Stimulated activated naive CD8-positive, alpha-beta T cell treated with anti-CD3 and anti-CD28 coated beads, Interleukin-15, amount 100 ng/mL, for 72 hours (primary cell): Measurements from ENCODE around the gene ECE2.
"Not testable (repeated sequence)": the region's sequence is repeated elsewhere in the genome, so short reads cannot be mapped to it uniquely, and the experiment has no call there.

Experiments used
- ATAC-seq: fragments of 150-1000 bp; cut with Tn5 transposase; 2 replicates; pipeline ENCODE4 v1.10.0; 2021; ENCODE audit warnings: mild to moderate bottlenecking, moderate library complexity
- DNase-seq, 2 donors: peaks; one replicate each; pipeline ENCODE4 v3.0.0; 2021 to 2022
- H3K27ac Mint-ChIP-seq, 2 donors: one replicate each; pipeline ENCODE4 v1.8.0; 2022; ENCODE audit warnings: mild to moderate bottlenecking in 2 of 2, mixed read lengths in 2 of 2, moderate library complexity in 2 of 2
- H3K27me3 Mint-ChIP-seq: one replicate; pipeline ENCODE4 v1.8.0; 2022; ENCODE audit warnings: mixed read lengths
- H3K4me1 Mint-ChIP-seq: one replicate; pipeline ENCODE4 v1.8.0; 2022; ENCODE audit warnings: mild to moderate bottlenecking, mixed read lengths
- H3K4me3 Mint-ChIP-seq, 2 donors: one replicate each; pipeline ENCODE4 v1.8.0; 2022; ENCODE audit warnings: mild to moderate bottlenecking in 2 of 2, mixed read lengths in 2 of 2, moderate library complexity in 1 of 2
- H3K9me3 Mint-ChIP-seq, 2 donors: one replicate each; pipeline ENCODE4 v1.8.0; 2022; ENCODE audit warnings: mixed read lengths in 2 of 2

The ECE2 gene

GRCh38 chr3:184257083-184257915 is 18.5 kb upstream of the ECE2 start:
- ATAC-seq: no peak
- no peak for DNase-seq
- no peak overlapping the region for H3K27ac Mint-ChIP-seq
- H3K27me3 Mint-ChIP-seq: peaks cover 38% of the 10 kb centered on the region
- no peak overlapping the region for H3K4me3 Mint-ChIP-seq
- peaks cover 27% of the 10 kb centered on the region for H3K4me1 Mint-ChIP-seq
- H3K9me3 Mint-ChIP-seq: no peaks in the 10 kb centered on the region

- Mint-ChIP-seq H3K27ac (no peak overlapping the region), H3K4me3 (peak overlapping the region in 1 of 2 donors; percentile 78), H3K27me3 (peaks cover 54% of the 10 kb centered on the region), H3K9me3 (no peaks in the 10 kb centered on the region), H3K4me1 (peaks cover 37% of the 10 kb centered on the region)
- DNase-seq (no peak), ATAC-seq (no peak)
Observed at GRCh38 chr3:184258926-184259325, 16.9 kb upstream of the ECE2 start.

GRCh38 chr3:184259396-184259877 is 16.4 kb upstream of the ECE2 start:
- peaks cover 37% of the 10 kb centered on the region for H3K4me1 Mint-ChIP-seq
- H3K27ac Mint-ChIP-seq: peak overlapping the region in 1 of 2 donors; percentile 72
- ATAC-seq (no peak), DNase-seq (no peak)
- no peaks in the 10 kb centered on the region for H3K9me3 Mint-ChIP-seq
- H3K27me3 Mint-ChIP-seq: peaks cover 57% of the 10 kb centered on the region
- peak overlapping the region; percentile 73 to 78 for H3K4me3 Mint-ChIP-seq

GRCh38 chr3:184259878-184260723 is 15.7 kb upstream of the ECE2 start:
- no peaks in the 10 kb centered on the region for H3K9me3 Mint-ChIP-seq
- peaks cover 34% of the 10 kb centered on the region for H3K4me1 Mint-ChIP-seq
- DNase-seq: peak; percentile 33 to 36
- peak overlapping the region; percentile 69 to 85 for H3K4me3 Mint-ChIP-seq
- peak overlapping the region in 1 of 2 donors; percentile 1 for H3K27ac Mint-ChIP-seq
- peaks cover 64% of the 10 kb centered on the region for H3K27me3 Mint-ChIP-seq
- peak; percentile 50 for ATAC-seq

- DNase-seq: peak in 1 of 2 donors; percentile 22
- Mint-ChIP-seq H3K4me3 (peak overlapping the region; percentile 82 to 85), H3K27me3 (peaks cover 68% of the 10 kb centered on the region), H3K4me1 (peaks cover 27% of the 10 kb centered on the region), H3K27ac (peak overlapping the region in 1 of 2 donors; percentile 1), H3K9me3 (no peaks in the 10 kb centered on the region)
- ATAC-seq: peak; percentile 8
Observed at GRCh38 chr3:184260724-184261269, 15.0 kb upstream of the ECE2 start.

GRCh38 chr3:184261270-184261853 is 14.5 kb upstream of the ECE2 start, which contains the start of gene CAMK2N2:
Gene CAMK2N2, minus strand, starts transcription at chr3:184261553. Its CDS starts 268 bp downstream, at chr3:184261285.
- peak; percentile 72 for ATAC-seq
- Mint-ChIP-seq H3K27me3 (peaks cover 72% of the 10 kb centered on the region), H3K27ac (peak within 1 kb of the TSS in 1 of 2 donors; percentile 1), H3K4me1 (peaks cover 26% of the 10 kb centered on the region), H3K4me3 (peak within 1 kb of the TSS; percentile 82 to 85), H3K9me3 (no peaks in the 10 kb centered on the region)
- DNase-seq: peak; percentile 43 to 59

- Mint-ChIP-seq H3K27me3 (peaks cover 77% of the 10 kb centered on the region), H3K27ac (no peak overlapping the region), H3K4me1 (peaks cover 26% of the 10 kb centered on the region)
Observed at GRCh38 chr3:184261854-184262763, 13.7 kb upstream of the ECE2 start.

GRCh38 chr3:184262764-184263179 is 13.1 kb upstream of the ECE2 start:
- Mint-ChIP-seq H3K9me3 (no peaks in the 10 kb centered on the region), H3K27me3 (peaks cover 84% of the 10 kb centered on the region), H3K4me3 (peak overlapping the region; percentile 82 to 85), H3K27ac (no peak overlapping the region), H3K4me1 (peaks cover 26% of the 10 kb centered on the region)
- ATAC-seq (no peak), DNase-seq (no peak)

More at GRCh38 chr3:184261854-184262763, 13.7 kb upstream of the ECE2 start:
- no peaks in the 10 kb centered on the region for H3K9me3 Mint-ChIP-seq
- ATAC-seq: peak; percentile 21
- H3K4me3 Mint-ChIP-seq: peak overlapping the region; percentile 82 to 85
- DNase-seq: no peak

GRCh38 chr3:184267249-184267648 is 8.6 kb upstream of the ECE2 start:
- H3K27ac Mint-ChIP-seq, ATAC-seq, H3K9me3 Mint-ChIP-seq, DNase-seq, H3K4me3 Mint-ChIP-seq: not testable (repeated sequence)
- Mint-ChIP-seq H3K4me1 (peaks cover 10% of the 10 kb centered on the region), H3K27me3 (peaks cover 84% of the 10 kb centered on the region)

GRCh38 chr3:184272269-184272668 is 3.6 kb upstream of the ECE2 start:
- ATAC-seq (no peak), DNase-seq (no peak)
- no peak overlapping the region for H3K4me3 Mint-ChIP-seq
- H3K27ac Mint-ChIP-seq: no peak overlapping the region
- no peaks in the 10 kb centered on the region for H3K9me3 Mint-ChIP-seq
- H3K27me3 Mint-ChIP-seq: peaks cover 80% of the 10 kb centered on the region
- peaks cover 6% of the 10 kb centered on the region for H3K4me1 Mint-ChIP-seq

GRCh38 chr3:184275381-184275701 is 481 bp upstream of the ECE2 start:
- Mint-ChIP-seq H3K9me3 (no peaks in the 10 kb centered on the region), H3K27me3 (peaks cover 72% of the 10 kb centered on the region), H3K4me3 (peak overlapping the region; percentile 45), H3K27ac (no peak overlapping the region), H3K4me1 (peaks cover 6% of the 10 kb centered on the region)
- no peak for DNase-seq
- peak; percentile 15 for ATAC-seq

- Mint-ChIP-seq H3K4me3 (no peak overlapping the region), H3K4me1 (peaks cover 6% of the 10 kb centered on the region), H3K9me3 (no peaks in the 10 kb centered on the region), H3K27me3 (peaks cover 52% of the 10 kb centered on the region), H3K27ac (no peak overlapping the region)
- ATAC-seq (no peak), DNase-seq (no peak)
Observed at GRCh38 chr3:184277366-184277765, 1.5 kb downstream of the ECE2 start.

- ATAC-seq (no peak), DNase-seq (no peak)
- no peak overlapping the region for H3K4me3 Mint-ChIP-seq
- H3K4me1 Mint-ChIP-seq: no peaks in the 10 kb centered on the region
- no peak overlapping the region for H3K27ac Mint-ChIP-seq
- H3K27me3 Mint-ChIP-seq: peaks cover 34% of the 10 kb centered on the region
- no peaks in the 10 kb centered on the region for H3K9me3 Mint-ChIP-seq
Observed at GRCh38 chr3:184282941-184283340, 7.1 kb downstream of the ECE2 start.

GRCh38 chr3:184283681-184284080 is 7.9 kb downstream of the ECE2 start:
- H3K4me3 Mint-ChIP-seq: no peak overlapping the region
- peaks cover 34% of the 10 kb centered on the region for H3K27me3 Mint-ChIP-seq
- ATAC-seq (no peak), DNase-seq (no peak)
- H3K9me3 Mint-ChIP-seq: no peaks in the 10 kb centered on the region
- no peaks in the 10 kb centered on the region for H3K4me1 Mint-ChIP-seq
- no peak overlapping the region for H3K27ac Mint-ChIP-seq
